Osteoblast (primary cell): ENCODE results near the gene ELP1. TPM values are rescaled to one million over a fixed set of nuclear protein-coding genes. Genes with fewer than 3 reads are reported as not detected.
"Not testable (repeated sequence)": the region's sequence is repeated elsewhere in the genome, so short reads cannot be mapped to it uniquely, and the experiment has no call there.

Experiments used
- DNase-seq: peaks from one replicate; pipeline ENCODE4 v3.0.0; 2011; ENCODE audit warnings: low spot score, mixed read lengths; ENCODE audit not compliant: insufficient read length; ENCODE audit errors: missing footprints
- H2AFZ ChIP-seq: 2 replicates; pipeline ENCODE4 v1.6.0; 2011; ENCODE audit warnings: mild to moderate bottlenecking, low read length
- H3K27ac ChIP-seq: 2 replicates; pipeline ENCODE4 v1.5.1; 2011; ENCODE audit warnings: mild to moderate bottlenecking, low read depth, low read length, moderate library complexity
- H3K27me3 ChIP-seq: 2 replicates; pipeline ENCODE4 v1.6.0; 2012; ENCODE audit warnings: mild to moderate bottlenecking, control low read depth, inconsistent platforms, low read length, moderate library complexity; ENCODE audit not compliant: insufficient read depth
- H3K36me3 ChIP-seq: 2 replicates; pipeline ENCODE4 v1.5.1; 2011; ENCODE audit warnings: mild to moderate bottlenecking, low read length, control low read depth, moderate library complexity; ENCODE audit not compliant: insufficient read depth
- H3K4me1 ChIP-seq: 2 replicates; pipeline ENCODE4 v1.5.1; 2011; ENCODE audit warnings: mild to moderate bottlenecking, low read length, control low read depth, moderate library complexity; ENCODE audit not compliant: insufficient read depth
- H3K4me2 ChIP-seq: 2 replicates; pipeline ENCODE4 v1.6.0; 2011; ENCODE audit warnings: mild to moderate bottlenecking, low read length; ENCODE audit not compliant: insufficient read depth
- H3K4me3 ChIP-seq: fragments of 200-600 bp; sonication (generic); 3 replicates; pipeline ENCODE4 v1.5.1; 2012; ENCODE audit warnings: mild to moderate bottlenecking, low read length, inconsistent platforms; ENCODE audit not compliant: insufficient read depth
- H3K79me2 ChIP-seq: 2 replicates; pipeline ENCODE4 v1.6.0; 2012; ENCODE audit warnings: mild to moderate bottlenecking, low read length, control low read depth, inconsistent platforms; ENCODE audit not compliant: insufficient read depth
- H3K9me3 ChIP-seq: 2 replicates; pipeline ENCODE4 v1.5.1; 2011; ENCODE audit warnings: low read depth, low read length, control low read depth
- H4K20me1 ChIP-seq: 2 replicates; pipeline ENCODE4 v1.6.0; 2012; ENCODE audit warnings: mild to moderate bottlenecking, low read length, control low read depth; ENCODE audit not compliant: insufficient read depth
- total RNA-seq: library from RNA; depleted of rRNA; stranded (reverse); fragments of >200 nt; gene quantifications from 2 replicates; pipeline ENCODE4 v1.2.3, GENCODE V29; 2012
- TF ChIP-seq, protein P1 (sequence below): IDR thresholded peaks from 2 replicates; pipeline ENCODE4 v1.5.1; 2011; ENCODE audit warnings: mild to moderate bottlenecking, low read depth, low read length, moderate library complexity; ENCODE audit errors: extremely low read depth

The ELP1 gene
- total RNA-seq, 1 donor = 24.2 TPM

DNA sequence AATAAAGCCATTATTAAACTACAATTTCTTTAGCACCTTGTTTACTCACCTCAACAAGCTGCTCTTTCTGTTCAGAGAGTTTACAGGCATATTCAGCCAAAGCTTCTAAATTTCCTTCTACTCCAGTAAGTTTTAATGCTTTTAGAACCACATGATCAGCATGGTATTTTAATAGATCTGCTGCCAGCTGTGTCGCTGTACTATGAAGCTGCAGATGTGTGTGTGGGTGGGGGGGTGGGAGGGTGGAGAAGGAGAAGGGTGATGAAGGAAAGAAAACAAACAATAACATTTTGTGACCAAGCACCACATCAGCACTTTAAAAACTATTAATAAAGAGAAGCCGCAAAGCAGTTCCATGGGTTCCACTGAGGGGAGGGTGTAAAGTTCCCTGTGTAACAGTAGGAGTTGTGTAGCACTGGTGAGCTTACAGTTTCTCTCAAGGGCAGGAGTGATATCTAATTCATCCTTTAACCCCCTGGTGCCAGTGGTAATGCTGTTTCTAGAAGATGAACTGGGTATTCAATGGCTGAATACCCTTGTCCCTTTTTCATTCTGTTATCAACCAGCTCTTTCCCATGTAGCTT lies 38.8 kb upstream of the ELP1 start:
- no peak overlapping the region for H3K4me2 ChIP-seq
- no peak for DNase-seq
- no peaks in the 10 kb centered on the region for H3K27me3 ChIP-seq
- peaks cover 52% of the 10 kb centered on the region for H3K36me3 ChIP-seq
- no peak overlapping the region for H3K27ac ChIP-seq
- TF ChIP-seq, protein P1, sequence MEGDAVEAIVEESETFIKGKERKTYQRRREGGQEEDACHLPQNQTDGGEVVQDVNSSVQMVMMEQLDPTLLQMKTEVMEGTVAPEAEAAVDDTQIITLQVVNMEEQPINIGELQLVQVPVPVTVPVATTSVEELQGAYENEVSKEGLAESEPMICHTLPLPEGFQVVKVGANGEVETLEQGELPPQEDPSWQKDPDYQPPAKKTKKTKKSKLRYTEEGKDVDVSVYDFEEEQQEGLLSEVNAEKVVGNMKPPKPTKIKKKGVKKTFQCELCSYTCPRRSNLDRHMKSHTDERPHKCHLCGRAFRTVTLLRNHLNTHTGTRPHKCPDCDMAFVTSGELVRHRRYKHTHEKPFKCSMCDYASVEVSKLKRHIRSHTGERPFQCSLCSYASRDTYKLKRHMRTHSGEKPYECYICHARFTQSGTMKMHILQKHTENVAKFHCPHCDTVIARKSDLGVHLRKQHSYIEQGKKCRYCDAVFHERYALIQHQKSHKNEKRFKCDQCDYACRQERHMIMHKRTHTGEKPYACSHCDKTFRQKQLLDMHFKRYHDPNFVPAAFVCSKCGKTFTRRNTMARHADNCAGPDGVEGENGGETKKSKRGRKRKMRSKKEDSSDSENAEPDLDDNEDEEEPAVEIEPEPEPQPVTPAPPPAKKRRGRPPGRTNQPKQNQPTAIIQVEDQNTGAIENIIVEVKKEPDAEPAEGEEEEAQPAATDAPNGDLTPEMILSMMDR = no peak
- no peak overlapping the region for H3K4me3 ChIP-seq
- no peaks in the 10 kb centered on the region for H3K79me2 ChIP-seq
- H3K4me1 ChIP-seq = peaks cover 2% of the 10 kb centered on the region
- H3K9me3 ChIP-seq = no peaks in the 10 kb centered on the region
- no peak overlapping the region for H2AFZ ChIP-seq
- no peaks in the 10 kb centered on the region for H4K20me1 ChIP-seq

DNA sequence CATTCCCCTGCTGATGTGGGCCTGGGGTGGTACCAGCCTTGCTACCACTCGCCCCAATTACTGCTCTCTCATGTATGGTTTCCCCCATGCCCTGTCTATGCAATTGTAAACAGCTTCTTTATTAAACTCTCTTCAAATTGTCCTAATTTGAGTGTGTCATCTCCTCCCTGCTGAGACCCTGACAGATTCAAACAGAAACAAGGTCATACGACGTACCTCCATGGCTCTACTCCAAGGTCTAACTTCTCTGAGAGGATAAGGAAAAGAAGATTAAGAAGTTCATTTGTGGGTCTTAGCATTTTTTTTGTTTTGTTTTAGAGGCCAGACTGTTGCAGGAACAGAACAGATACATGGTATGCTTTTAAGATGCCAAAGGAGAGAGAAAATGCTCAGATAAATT lies 38.3 kb upstream of the ELP1 start:
- H3K27ac ChIP-seq = no peak overlapping the region
- H3K4me3 ChIP-seq = no peak overlapping the region
- H3K27me3 ChIP-seq = no peaks in the 10 kb centered on the region
- peaks cover 56% of the 10 kb centered on the region for H3K36me3 ChIP-seq
- TF ChIP-seq, protein P1 = no peak
- DNase-seq = no peak
- H3K79me2 ChIP-seq = no peaks in the 10 kb centered on the region
- H2AFZ ChIP-seq = no peak overlapping the region
- no peak overlapping the region for H3K4me2 ChIP-seq
- H3K9me3 ChIP-seq = no peaks in the 10 kb centered on the region
- no peaks in the 10 kb centered on the region for H4K20me1 ChIP-seq
- peaks cover 2% of the 10 kb centered on the region for H3K4me1 ChIP-seq

DNA sequence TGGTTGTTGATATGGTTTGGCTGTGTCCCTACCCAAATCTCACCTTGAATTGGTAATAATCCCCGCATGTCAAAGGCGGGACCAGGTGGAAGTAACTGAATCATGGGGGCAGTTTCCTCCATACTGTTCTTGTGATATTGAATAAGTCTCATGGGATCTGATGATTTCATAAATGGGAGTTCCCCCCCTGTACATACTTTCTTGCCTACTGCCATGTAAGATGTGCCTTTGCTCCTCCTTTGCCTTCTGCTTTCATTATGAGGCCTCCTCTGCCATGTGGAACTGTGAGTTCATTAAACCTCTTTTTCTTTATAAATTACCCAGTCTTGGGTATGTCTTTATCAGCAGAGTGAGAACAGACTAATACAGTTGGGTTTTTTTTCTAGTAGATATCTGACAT lies 37.5 kb upstream of the ELP1 start:
- not testable (repeated sequence) for H3K4me2 ChIP-seq, H3K4me3 ChIP-seq, H4K20me1 ChIP-seq, H3K27me3 ChIP-seq, H3K27ac ChIP-seq, DNase-seq, H3K9me3 ChIP-seq, H2AFZ ChIP-seq, H3K4me1 ChIP-seq, H3K79me2 ChIP-seq
- H3K36me3 ChIP-seq = peaks cover 55% of the 10 kb centered on the region

DNA sequence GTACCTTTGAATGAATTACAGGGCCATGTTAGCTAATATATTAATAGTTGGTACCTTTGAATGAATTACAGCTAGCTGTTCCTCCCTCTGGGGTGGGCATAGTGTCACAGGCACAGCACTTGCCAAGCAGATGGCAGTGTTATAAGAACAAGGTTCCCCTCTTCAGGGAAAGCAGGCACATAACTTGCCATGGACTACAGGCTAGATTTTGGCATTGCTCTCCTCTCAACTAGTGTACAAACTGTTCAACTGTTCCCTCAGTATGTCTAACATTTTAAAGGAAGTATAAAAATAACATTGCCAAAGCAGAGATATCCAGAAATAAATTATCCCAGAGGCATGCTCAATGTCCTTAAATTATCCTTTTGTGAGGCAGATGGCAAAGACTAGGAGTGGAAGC lies 34.0 kb upstream of the ELP1 start:
- Histone ChIP-seq H3K4me2 (no peak overlapping the region), H2AFZ (no peak overlapping the region), H3K9me3 (no peaks in the 10 kb centered on the region), H4K20me1 (no peaks in the 10 kb centered on the region), H3K4me3 (no peak overlapping the region), H3K27ac (no peak overlapping the region), H3K4me1 (peaks cover 10% of the 10 kb centered on the region), H3K79me2 (no peaks in the 10 kb centered on the region), H3K36me3 (peaks cover 66% of the 10 kb centered on the region), H3K27me3 (no peaks in the 10 kb centered on the region)
- no peak for DNase-seq
- TF ChIP-seq, protein P1 = no peak
